ENCODE measurements around the gene KRTAP5-3.

KRTAP5-3 gene

DNA sequence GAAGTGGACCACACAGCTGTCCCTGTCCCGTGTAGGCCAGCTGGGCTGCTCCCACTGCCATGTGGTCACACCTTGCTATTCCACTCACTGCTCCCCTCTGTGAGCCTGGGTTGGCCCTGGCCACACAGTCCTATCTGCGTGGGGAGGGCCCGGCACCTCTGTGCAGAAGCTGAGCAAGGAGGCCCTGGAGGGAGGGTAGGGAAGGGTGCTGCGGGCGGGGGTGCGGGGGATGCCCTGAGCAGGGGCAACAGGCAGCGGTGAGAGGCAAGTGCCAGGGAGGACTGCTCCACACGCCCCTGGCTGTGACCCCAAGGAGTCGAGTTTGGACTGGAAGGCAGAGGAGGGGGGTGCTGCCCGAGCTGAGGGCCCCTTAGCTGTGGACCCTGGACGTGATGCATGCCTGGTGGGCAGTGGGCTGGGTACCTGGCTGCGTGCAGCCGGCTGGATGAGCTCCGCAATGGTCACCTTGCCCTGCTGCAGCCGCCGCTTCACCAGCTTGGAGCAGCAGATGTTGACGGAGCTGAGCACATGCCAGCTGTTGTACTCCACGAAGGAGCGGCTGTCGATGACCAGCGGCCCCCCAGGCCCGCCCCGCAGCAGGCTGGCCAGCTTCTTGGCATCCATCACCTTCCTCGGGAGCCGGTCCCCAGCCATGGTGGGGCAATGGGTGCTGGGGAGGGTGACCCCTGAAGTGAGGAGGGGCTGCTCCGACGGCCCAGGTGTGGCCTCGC is 42.9 kb downstream of the KRTAP5-3 start:
- peak overlapping the region; percentile 40; the same call in 1 of the 2 replicates for H3K27ac ChIP-seq
- TF ChIP-seq, protein P1, sequence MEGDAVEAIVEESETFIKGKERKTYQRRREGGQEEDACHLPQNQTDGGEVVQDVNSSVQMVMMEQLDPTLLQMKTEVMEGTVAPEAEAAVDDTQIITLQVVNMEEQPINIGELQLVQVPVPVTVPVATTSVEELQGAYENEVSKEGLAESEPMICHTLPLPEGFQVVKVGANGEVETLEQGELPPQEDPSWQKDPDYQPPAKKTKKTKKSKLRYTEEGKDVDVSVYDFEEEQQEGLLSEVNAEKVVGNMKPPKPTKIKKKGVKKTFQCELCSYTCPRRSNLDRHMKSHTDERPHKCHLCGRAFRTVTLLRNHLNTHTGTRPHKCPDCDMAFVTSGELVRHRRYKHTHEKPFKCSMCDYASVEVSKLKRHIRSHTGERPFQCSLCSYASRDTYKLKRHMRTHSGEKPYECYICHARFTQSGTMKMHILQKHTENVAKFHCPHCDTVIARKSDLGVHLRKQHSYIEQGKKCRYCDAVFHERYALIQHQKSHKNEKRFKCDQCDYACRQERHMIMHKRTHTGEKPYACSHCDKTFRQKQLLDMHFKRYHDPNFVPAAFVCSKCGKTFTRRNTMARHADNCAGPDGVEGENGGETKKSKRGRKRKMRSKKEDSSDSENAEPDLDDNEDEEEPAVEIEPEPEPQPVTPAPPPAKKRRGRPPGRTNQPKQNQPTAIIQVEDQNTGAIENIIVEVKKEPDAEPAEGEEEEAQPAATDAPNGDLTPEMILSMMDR (IDR thresholded peaks at IDR 0.05), result no peak
- TF ChIP-seq ZFX (IDR thresholded peaks at IDR 0.05; ENCODE audit: borderline replicate concordance), result no peak

DNA sequence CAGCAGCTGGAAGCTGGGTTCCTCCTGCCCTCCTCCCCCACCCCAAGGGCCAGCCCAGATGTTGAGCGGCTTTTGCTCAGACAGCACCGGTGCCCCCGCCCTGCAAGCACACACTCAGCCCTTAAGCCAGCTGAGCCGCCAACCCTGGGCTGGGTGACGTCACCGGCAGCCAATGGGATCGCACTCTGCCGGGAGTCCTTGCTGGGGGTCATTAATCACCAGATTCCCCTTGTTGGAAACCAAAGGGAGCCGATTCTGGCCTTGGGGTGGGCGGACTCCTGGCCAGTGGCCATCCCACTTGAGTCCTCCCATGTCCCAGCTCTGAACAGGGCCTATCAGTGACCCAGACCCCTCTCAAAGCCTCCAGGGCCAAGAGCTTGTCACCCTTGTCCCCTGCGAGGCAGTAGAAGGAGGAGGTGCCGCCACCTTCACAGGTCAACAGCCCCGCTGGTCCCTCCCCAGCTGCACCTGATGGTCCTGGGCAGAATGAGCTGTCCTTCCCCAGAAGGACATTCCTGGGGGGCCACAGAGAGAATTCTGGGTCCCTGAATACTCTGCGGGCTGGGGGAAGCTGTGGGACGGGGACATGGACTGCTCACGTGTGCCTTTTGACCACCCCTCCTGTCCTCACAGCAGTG is 43.6 kb downstream of the KRTAP5-3 start:
- no peak for TF ChIP-seq ZFX (IDR thresholded peaks at IDR 0.05; ENCODE audit: borderline replicate concordance)
- TF ChIP-seq, protein P1 (IDR thresholded peaks at IDR 0.05), result no peak
- peak overlapping the region; percentile 40; the same call in 1 of the 2 replicates for H3K27ac ChIP-seq

DNA sequence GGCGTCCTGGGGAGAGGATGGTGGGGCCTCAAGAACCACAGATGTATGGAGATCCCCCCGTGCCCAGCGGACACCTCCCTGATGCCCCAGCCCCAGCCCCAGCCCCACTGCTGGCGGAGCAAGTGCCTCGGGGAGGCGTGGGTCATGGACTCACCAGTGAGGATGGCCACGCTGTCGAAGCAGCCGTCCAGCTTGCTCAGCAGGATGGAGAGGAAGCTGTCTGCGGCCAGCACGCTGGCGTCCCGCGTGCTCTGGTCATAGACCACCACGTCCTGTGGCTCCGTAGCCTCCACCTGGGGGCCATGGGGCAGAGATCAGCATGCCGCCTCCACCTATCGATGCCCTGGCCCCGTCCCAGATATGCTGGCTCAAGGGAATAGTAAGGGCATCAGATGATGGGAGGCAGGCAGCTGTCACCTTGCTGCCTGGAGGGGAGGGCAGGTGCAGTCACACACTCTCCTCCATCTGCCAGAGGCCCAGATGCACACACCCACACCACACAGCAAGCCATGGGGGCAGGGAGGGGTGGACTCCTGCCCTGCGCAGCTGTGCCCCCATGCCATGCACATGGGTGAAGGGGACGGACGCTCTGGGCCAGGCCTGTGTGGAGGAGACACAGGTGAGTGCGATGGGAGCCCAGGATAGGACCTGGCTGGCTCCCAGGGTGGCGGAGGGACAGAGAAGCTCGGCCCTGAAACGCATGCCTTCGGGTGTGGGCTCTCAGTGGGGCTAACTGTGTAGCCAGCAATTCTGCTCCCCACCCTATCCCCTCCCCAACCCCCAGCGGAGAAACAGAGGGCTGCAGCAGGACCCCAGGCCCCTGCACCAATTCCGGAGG is 44.3 kb downstream of the KRTAP5-3 start:
- TF ChIP-seq, protein P1 (IDR thresholded peaks at IDR 0.05), result no peak
- TF ChIP-seq ZFX (IDR thresholded peaks at IDR 0.05; ENCODE audit: borderline replicate concordance), result no peak
- peak overlapping the region; percentile 40; the same call in 1 of the 2 replicates for H3K27ac ChIP-seq

DNA sequence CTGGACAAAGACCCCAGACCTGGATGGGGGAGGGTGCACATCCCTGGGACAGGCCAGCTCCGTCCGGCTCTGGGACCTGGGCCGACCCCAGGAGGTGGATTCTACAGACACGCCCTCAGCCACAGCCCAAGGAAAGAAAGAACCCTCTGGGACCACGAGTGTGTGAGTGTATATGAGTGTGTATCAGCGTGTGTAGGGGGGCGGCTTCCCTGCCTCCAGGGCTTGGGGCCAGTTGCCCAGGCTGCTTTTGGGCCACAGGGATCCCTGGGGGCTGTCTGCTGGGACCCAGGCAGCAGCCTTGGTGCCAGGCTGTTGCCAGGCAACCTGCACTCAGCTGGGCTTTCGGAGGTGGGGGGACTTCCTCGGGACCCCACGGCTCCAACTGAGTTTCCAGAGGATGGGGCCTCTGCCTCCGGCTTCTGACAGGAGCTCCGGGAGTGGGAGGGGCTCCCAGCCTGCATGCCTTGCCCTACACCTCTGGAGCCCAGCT is 45.1 kb downstream of the KRTAP5-3 start:
- H3K27ac ChIP-seq, result no peak overlapping the region
- TF ChIP-seq, protein P1 (IDR thresholded peaks at IDR 0.05), result no peak
- no peak for TF ChIP-seq ZFX (IDR thresholded peaks at IDR 0.05; ENCODE audit: borderline replicate concordance)

DNA sequence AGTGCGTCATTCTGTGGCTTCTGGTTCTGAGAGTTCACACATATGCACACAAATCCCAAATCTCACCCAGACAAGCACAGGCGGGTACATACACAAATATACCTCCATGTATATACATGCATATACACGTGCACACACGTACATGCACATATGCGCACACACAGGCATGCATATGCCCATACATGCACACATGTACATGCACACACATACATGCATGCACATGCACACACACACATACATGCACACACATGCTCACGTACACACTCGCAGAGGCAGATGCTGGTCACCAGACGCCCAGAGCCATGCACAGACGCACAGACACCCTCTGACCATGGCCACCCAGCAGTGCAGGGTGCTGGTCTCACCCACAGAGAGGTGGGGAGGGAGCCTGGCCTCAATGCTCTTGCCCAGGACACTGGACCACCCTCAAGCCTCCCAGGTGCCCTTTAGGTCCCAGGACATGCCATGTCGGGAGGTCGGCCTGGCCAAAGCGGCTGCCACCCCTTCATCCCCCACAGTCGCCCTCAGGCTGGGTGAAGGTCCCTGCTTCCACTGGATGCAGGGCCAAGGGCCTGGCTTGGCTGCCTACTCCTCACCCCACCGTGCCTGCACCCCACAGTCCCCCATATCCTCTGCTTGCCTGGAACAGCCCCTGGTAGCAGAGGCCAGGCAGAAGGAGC is 45.7 kb downstream of the KRTAP5-3 start:
- TF ChIP-seq, protein P1 (IDR thresholded peaks at IDR 0.05), result no peak
- no peak for TF ChIP-seq ZFX (IDR thresholded peaks at IDR 0.05; ENCODE audit: borderline replicate concordance)
- no peak overlapping the region for H3K27ac ChIP-seq

DNA sequence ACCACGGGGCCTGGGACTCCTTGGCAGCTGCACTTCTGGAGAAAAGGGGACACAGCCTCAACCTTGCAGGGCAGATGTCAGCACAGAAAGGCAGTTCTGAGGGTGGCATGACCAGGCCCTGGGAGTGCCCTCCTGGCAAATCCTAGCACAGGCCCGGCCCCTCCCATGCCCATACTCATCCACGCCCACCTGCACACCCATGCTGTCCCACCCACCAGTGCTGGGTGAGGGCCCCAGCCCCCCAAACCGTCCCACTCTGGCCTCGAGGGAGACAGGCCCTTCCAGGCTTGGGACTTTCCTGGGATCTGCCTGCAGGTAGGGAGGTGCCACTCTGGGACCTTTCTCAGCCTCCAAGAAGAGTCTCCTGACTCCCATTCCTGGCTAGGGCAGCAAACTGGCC is 46.3 kb downstream of the KRTAP5-3 start:
- TF ChIP-seq, protein P1 (IDR thresholded peaks at IDR 0.05), result no peak
- no peak for TF ChIP-seq ZFX (IDR thresholded peaks at IDR 0.05; ENCODE audit: borderline replicate concordance)
- no peak overlapping the region for H3K27ac ChIP-seq
